Medulla oblongata (tissue), 1 donor: Measurements from ENCODE around the gene ZBTB46.

ENCODE experiments used
- DNase-seq: peaks from one replicate; pipeline ENCODE4 v3.0.0-alpha.2; 2015; ENCODE audit errors: extremely low spot score

The ZBTB46 gene

GRCh38 chr20:63695424-63696305 is 135.4 kb downstream of the ZBTB46 start:
- DNase-seq = no peak

GRCh38 chr20:63694584-63695423 is 136.3 kb downstream of the ZBTB46 start:
- DNase-seq = no peak

GRCh38 chr20:63693733-63694583 is 137.1 kb downstream of the ZBTB46 start:
- no peak for DNase-seq
